Common myeloid progenitor, CD34-positive (primary cell): ENCODE measurements around the gene GTF2A1L.
A peak's percentile ranks its signal among the peaks of the same experiment; 100 is the strongest.

Experiments used
- CTCF ChIA-PET: fragments of 350-600 bp; sonication (Branson Sonifier 250); formaldehyde crosslinking; loops from one replicate; lab custom pipeline; 2021; ENCODE audit warnings: antibody characterized with exemption; lab: Charles Lee
- POLR2A ChIA-PET: fragments of 350-600 bp; sonication (Branson Sonifier 250); formaldehyde crosslinking; loops from one replicate; lab custom pipeline; 2021; ENCODE audit warnings: antibody characterized with exemption; lab: Charles Lee
- DNase-seq, 3 donors: peaks; one replicate each; pipeline versions ENCODE4 v3.0.0 to v3.0.0-alpha.2; 2013
- H3K27ac ChIP-seq, 2 experiments: 1 replicate in 1 of 2; 2 replicates in 1 of 2; pipeline ENCODE4 v1.7.0; 2013; ENCODE audit warnings: inconsistent platforms in 2 of 2, low read length in 2 of 2, mild to moderate bottlenecking in 2 of 2, low read depth in 1 of 2, moderate library complexity in 1 of 2; ENCODE audit not compliant: severe bottlenecking in 2 of 2, insufficient read depth in 1 of 2, poor library complexity in 1 of 2
- H3K27me3 ChIP-seq, 5 experiments: replicated peaks in 2 of 5; 1 replicate in 3 of 5; 2 replicates in 2 of 5; pipeline versions ENCODE4 v1.6.1 to v1.7.0; 2013; ENCODE audit warnings: low read length in 4 of 5, mild to moderate bottlenecking in 2 of 5, moderate library complexity in 2 of 5, inconsistent platforms in 1 of 5; ENCODE audit not compliant: insufficient read depth in 5 of 5, control insufficient read depth in 4 of 5
- H3K36me3 ChIP-seq, 4 experiments: 1 replicate in 2 of 4; 2 replicates in 2 of 4; pipeline versions ENCODE4 v1.6.1 to v1.7.0; 2013; ENCODE audit warnings: low read length in 3 of 4, control low read depth in 1 of 4, mild to moderate bottlenecking in 1 of 4; ENCODE audit not compliant: control insufficient read depth in 4 of 4, insufficient read depth in 4 of 4
- H3K4me1 ChIP-seq, 4 experiments: 1 replicate in 3 of 4; 2 replicates in 1 of 4; pipeline versions ENCODE4 v1.6.1 to v1.7.1; 2013; ENCODE audit warnings: low read length in 3 of 4, mild to moderate bottlenecking in 3 of 4, control low read depth in 1 of 4, inconsistent platforms in 1 of 4, moderate library complexity in 1 of 4; ENCODE audit not compliant: control insufficient read depth in 4 of 4, insufficient read depth in 4 of 4; ENCODE audit errors: control extremely low read depth in 1 of 4
- H3K4me3 ChIP-seq, 7 experiments: 1 replicate in 4 of 7; 2 replicates in 3 of 7; pipeline versions ENCODE4 v1.5.1 to v1.7.0; 2013; ENCODE audit warnings: mild to moderate bottlenecking in 7 of 7, low read length in 6 of 7, moderate library complexity in 6 of 7, inconsistent platforms in 2 of 7, low read depth in 2 of 7, control low read depth in 1 of 7; ENCODE audit not compliant: insufficient read depth in 4 of 7, control insufficient read depth in 1 of 7; ENCODE audit errors: extremely low read depth in 1 of 7
- H3K9me3 ChIP-seq, 5 experiments: 1 replicate in 4 of 5; 2 replicates in 1 of 5; pipeline versions ENCODE4 v1.6.1 to v1.7.1; 2013; ENCODE audit warnings: low read length in 4 of 5, mild to moderate bottlenecking in 2 of 5, inconsistent platforms in 1 of 5, low read depth in 1 of 5, moderate library complexity in 1 of 5; ENCODE audit not compliant: control insufficient read depth in 4 of 5, insufficient read depth in 2 of 5; ENCODE audit errors: control extremely low read depth in 1 of 5
- WGBS: methylation state at CpG from one replicate; pipeline ENCODE4 v1.1.5; 2013; ENCODE audit not compliant: insufficient coverage; 5-methylcytosine and 5-hydroxymethylcytosine counted together

GTF2A1L gene

GRCh38 chr2:48721158-48721557 lies 103.5 kb downstream of the GTF2A1L start:
- Histone ChIP-seq H3K27ac (no peak overlapping the region), H3K9me3 (no peaks in the 10 kb centered on the region), H3K4me3 (no peak overlapping the region), H3K36me3 (no peaks in the 10 kb centered on the region), H3K4me1 (no peaks in the 10 kb centered on the region), H3K27me3 (peaks cover 0 to 4% (median 0%) of the 10 kb centered on the region in 5 experiments)
- WGBS, result 92% methylated on average over 2 of the region's 2 CpGs
- DNase-seq, result no peak
- ChIA-PET CTCF (no interaction called here), POLR2A (interaction anchor here (0.6 kb wide), 1 partner anchor 1143 kb away, joined by 3 read pairs; no protein-coding TSS in a partner anchor)

DNA sequence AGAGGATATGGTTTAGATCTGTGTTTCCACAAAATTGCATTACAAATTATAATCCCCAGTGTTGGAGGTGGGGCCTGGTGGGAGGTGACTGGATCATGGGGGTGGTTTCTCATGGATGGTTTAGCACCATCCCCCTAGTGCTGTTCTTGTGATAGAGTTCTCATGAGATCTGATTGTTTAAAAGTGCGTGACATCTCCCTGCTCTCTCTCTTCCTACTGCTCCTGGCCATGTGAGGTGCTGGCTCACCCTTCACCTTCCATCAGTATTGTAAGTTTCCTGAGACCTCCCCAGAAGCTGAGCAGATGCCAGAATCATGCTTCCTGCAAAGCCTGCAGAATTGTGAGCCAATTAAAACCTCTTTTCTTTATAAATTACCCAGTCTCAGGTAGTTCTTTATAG lies 104.7 kb downstream of the GTF2A1L start:
- no peaks in the 10 kb centered on the region for H3K4me1 ChIP-seq
- ChIA-PET CTCF (no interaction called here), POLR2A (no interaction called here)
- WGBS, result 100% methylated on average over 1 of the region's 1 CpG
- H3K4me3 ChIP-seq, result no peak overlapping the region
- H3K27me3 ChIP-seq, result peaks cover 0 to 4% (median 0%) of the 10 kb centered on the region in 5 experiments
- no peak overlapping the region for H3K27ac ChIP-seq
- no peak for DNase-seq
- no peaks in the 10 kb centered on the region for H3K9me3 ChIP-seq
- H3K36me3 ChIP-seq, result no peaks in the 10 kb centered on the region

- Histone ChIP-seq H3K27ac (no peak overlapping the region), H3K4me1 (no peaks in the 10 kb centered on the region), H3K27me3 (peaks cover 0 to 4% (median 0%) of the 10 kb centered on the region in 5 experiments), H3K36me3 (no peaks in the 10 kb centered on the region), H3K4me3 (no peak overlapping the region), H3K9me3 (no peaks in the 10 kb centered on the region)
- POLR2A ChIA-PET, result no interaction called here
- CTCF ChIA-PET, result no interaction called here
- no peak for DNase-seq
Observed at GRCh38 chr2:48723129-48723528, 105.5 kb downstream of the GTF2A1L start.

DNA sequence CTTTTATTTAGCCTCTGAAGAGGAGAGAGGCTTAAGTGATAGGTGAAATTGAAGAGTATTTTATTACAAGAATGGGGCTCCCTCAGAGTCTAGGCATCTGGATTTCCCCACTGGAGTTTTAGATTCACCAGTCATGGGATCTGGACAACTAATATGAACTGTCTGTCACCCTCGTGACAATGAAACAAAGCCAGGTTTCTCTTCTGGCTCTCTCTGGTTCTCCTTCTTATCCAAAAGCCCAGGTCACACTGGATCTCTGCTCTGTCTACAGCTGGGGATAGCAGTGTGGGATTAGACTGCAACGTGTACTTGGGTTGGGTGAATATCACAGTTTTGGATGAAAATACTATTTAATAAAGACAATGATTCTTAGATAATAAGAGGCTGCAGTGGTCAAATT lies 106.6 kb downstream of the GTF2A1L start:
- no peaks in the 10 kb centered on the region for H3K4me1 ChIP-seq
- ChIA-PET POLR2A (no interaction called here), CTCF (no interaction called here)
- peaks cover 0 to 3% (median 0%) of the 10 kb centered on the region in 5 experiments for H3K27me3 ChIP-seq
- no peak overlapping the region for H3K4me3 ChIP-seq
- H3K27ac ChIP-seq, result no peak overlapping the region
- WGBS, result 100% methylated on average over 1 of the region's 2 CpGs
- no peaks in the 10 kb centered on the region for H3K9me3 ChIP-seq
- H3K36me3 ChIP-seq, result no peaks in the 10 kb centered on the region
- no peak for DNase-seq

- CTCF ChIA-PET, result no interaction called here
- 88% methylated on average over 5 of the region's 7 CpGs for WGBS
- H3K4me1 ChIP-seq, result no peaks in the 10 kb centered on the region
Observed at GRCh38 chr2:48725696-48726494, 108.2 kb downstream of the GTF2A1L start.

DNA sequence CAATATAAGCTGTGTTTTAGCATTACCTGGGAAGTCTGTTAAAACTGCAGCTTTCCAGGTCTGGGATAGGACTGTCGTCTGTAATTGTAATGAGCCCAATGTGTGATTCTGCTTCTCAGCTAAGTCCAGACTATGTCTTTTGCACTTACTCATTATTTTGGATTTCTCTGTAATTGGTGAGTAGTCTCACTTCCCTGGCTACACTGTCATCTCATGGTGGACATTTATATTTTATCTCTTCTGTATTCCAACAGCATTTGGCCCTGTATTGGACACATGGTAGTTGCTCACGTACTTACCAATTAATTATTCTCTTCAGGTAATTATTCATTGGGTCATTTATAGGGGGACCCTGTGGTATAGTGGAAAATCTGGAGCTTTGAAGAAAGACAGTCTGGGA lies 109.9 kb downstream of the GTF2A1L start:
- peak in 2 of 3 donors; percentile 35 to 38 for DNase-seq
- Histone ChIP-seq H3K9me3 (no peaks in the 10 kb centered on the region), H3K36me3 (no peaks in the 10 kb centered on the region), H3K27ac (no peak overlapping the region), H3K4me1 (no peaks in the 10 kb centered on the region), H3K27me3 (peaks cover 0 to 3% (median 0%) of the 10 kb centered on the region in 5 experiments), H3K4me3 (no peak overlapping the region)
- WGBS, result 100% methylated on average over 1 of the region's 2 CpGs
- ChIA-PET POLR2A (no interaction called here), CTCF (interaction anchor here (1.3 kb wide), 1 partner anchor 18 kb away, joined by 4 read pairs; no protein-coding TSS in a partner anchor)

More at GRCh38 chr2:48725696-48726494, 108.2 kb downstream of the GTF2A1L start:
- Histone ChIP-seq H3K27ac (no peak overlapping the region), H3K4me3 (no peak overlapping the region), H3K27me3 (peaks cover 0 to 3% (median 0%) of the 10 kb centered on the region in 5 experiments), H3K9me3 (no peaks in the 10 kb centered on the region), H3K36me3 (no peaks in the 10 kb centered on the region)
- POLR2A ChIA-PET, result no interaction called here
- DNase-seq, result peak in 2 of 3 donors; percentile 6 to 22

DNA sequence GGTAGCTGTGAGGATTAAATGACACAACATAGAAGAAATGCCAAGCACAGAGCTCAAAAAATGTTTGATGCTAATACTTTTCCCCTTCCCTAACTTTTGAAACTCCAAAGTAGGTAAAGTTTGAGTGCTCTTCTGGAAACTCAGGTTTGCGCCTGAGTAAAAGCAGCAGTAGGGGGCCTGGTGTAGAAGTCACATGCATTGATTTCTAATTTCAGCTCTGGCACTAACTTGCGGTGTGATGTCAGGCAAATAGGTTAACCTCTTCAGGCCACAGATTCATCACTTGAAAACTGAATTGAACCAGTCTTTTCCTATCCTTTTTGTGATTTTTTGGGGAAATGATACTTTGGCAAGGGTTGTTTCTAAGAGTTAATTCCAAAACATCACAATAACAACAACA lies 110.6 kb downstream of the GTF2A1L start:
- Histone ChIP-seq H3K36me3 (no peaks in the 10 kb centered on the region), H3K9me3 (no peaks in the 10 kb centered on the region), H3K4me1 (no peaks in the 10 kb centered on the region), H3K27me3 (peaks cover 0 to 5% (median 0%) of the 10 kb centered on the region in 5 experiments), H3K27ac (no peak overlapping the region), H3K4me3 (no peak overlapping the region)
- DNase-seq, result no peak
- ChIA-PET CTCF (interaction anchor here (1.3 kb wide), 1 partner anchor 19 kb away, joined by 4 read pairs; no protein-coding TSS in a partner anchor), POLR2A (no interaction called here)
- WGBS, result 94% methylated on average over 2 of the region's 2 CpGs
